Thymus (tissue), 11 donors: ENCODE data around the gene KCTD8. TPM values are rescaled to one million over a fixed set of nuclear protein-coding genes. Genes with fewer than 3 reads are reported as not detected.
"Not testable (repeated sequence)": the region's sequence is repeated elsewhere in the genome, so short reads cannot be mapped to it uniquely, and the experiment has no call there.

Source experiments
- DNase-seq, 9 donors: peaks; one replicate each; pipeline ENCODE4 v3.0.0-alpha.2; 2013; ENCODE audit warnings: low spot score in 9 of 9, low read depth in 6 of 9, missing footprints in 1 of 9
- H3K27ac ChIP-seq, 2 donors: one replicate each; pipeline ENCODE4 v1.5.1; 2013; ENCODE audit warnings: control low read depth in 1 of 2, low read depth in 1 of 2, low read length in 1 of 2, mild to moderate bottlenecking in 1 of 2, moderate library complexity in 1 of 2
- H3K27me3 ChIP-seq, 2 donors: one replicate each; pipeline ENCODE4 v1.5.1; 2013; ENCODE audit warnings: low read length in 1 of 2; ENCODE audit not compliant: control insufficient read depth in 2 of 2, insufficient read depth in 1 of 2
- H3K36me3 ChIP-seq, 2 donors: one replicate each; pipeline ENCODE4 v1.5.1; 2013; ENCODE audit warnings: low read length in 1 of 2, mild to moderate bottlenecking in 1 of 2, moderate library complexity in 1 of 2; ENCODE audit not compliant: control insufficient read depth in 2 of 2, insufficient read depth in 2 of 2
- H3K4me1 ChIP-seq, 2 donors: one replicate each; pipeline ENCODE4 v1.5.1; 2013; ENCODE audit warnings: low read length in 2 of 2; ENCODE audit not compliant: control insufficient read depth in 2 of 2, insufficient read depth in 2 of 2
- H3K4me3 ChIP-seq, 2 donors: one replicate each; pipeline ENCODE4 v1.5.1; 2013; ENCODE audit warnings: low read length in 2 of 2, control low read depth in 1 of 2, mild to moderate bottlenecking in 1 of 2
- H3K9me3 ChIP-seq, 2 donors: one replicate each; pipeline ENCODE4 v1.5.1; 2013; ENCODE audit warnings: low read length in 1 of 2, mild to moderate bottlenecking in 1 of 2; ENCODE audit not compliant: control insufficient read depth in 2 of 2, insufficient read depth in 1 of 2
- WGBS: extraction: QIAGEN DNeasy Blood & Tissue Kit; methylation state at CpG from one replicate; pipeline ENCODE4 v1.1.7; 2013; 5-methylcytosine and 5-hydroxymethylcytosine counted together
- polyA plus RNA-seq: library from polyadenylated mRNA; stranded (reverse); fragments of 200-250 nt; gene quantifications from one replicate; pipeline ENCODE4 v1.2.3, GENCODE V29; 2013
- total RNA-seq: library from RNA; stranded (reverse); fragments of 120-200 nt; gene quantifications from one replicate; pipeline ENCODE4 v1.2.4, GENCODE V29; 2013
- donor health status: healthy.

KCTD8 gene
- total and polyA plus RNA-seq, 2 donors, result 0.05 TPM; not detected in 1

- no peak for DNase-seq
- Histone ChIP-seq H3K27ac (no peak overlapping the region), H3K9me3 (no peaks in the 10 kb centered on the region), H3K4me1 (no peaks in the 10 kb centered on the region), H3K36me3 (no peaks in the 10 kb centered on the region), H3K27me3 (no peaks in the 10 kb centered on the region), H3K4me3 (no peak overlapping the region)
- WGBS, result 93% methylated on average over 1 of the region's 1 CpG
Measured at GRCh38 chr4:44186850-44187246, 261.8 kb downstream of the KCTD8 start.

GRCh38 chr4:44186096-44186849 is 262.3 kb downstream of the KCTD8 start:
- H3K4me1 ChIP-seq, result no peaks in the 10 kb centered on the region
- H3K27ac ChIP-seq, result no peak overlapping the region
- H3K36me3 ChIP-seq, result no peaks in the 10 kb centered on the region
- no peaks in the 10 kb centered on the region for H3K27me3 ChIP-seq
- 93% methylated on average over 23 of the region's 23 CpGs for WGBS
- H3K9me3 ChIP-seq, result no peaks in the 10 kb centered on the region
- H3K4me3 ChIP-seq, result no peak overlapping the region
- DNase-seq, result no peak

- H3K4me3 ChIP-seq, H3K27me3 ChIP-seq, H3K27ac ChIP-seq, H3K9me3 ChIP-seq, H3K4me1 ChIP-seq, DNase-seq, H3K36me3 ChIP-seq: not testable (repeated sequence)
- 97% methylated on average over 54 of the region's 54 CpGs for whole genome bisulfite sequencing
Measured at GRCh38 chr4:44181491-44182349, 266.9 kb downstream of the KCTD8 start.

- not testable (repeated sequence) for H3K9me3 ChIP-seq, H3K4me3 ChIP-seq, H3K27ac ChIP-seq, H3K27me3 ChIP-seq, H3K4me1 ChIP-seq, DNase-seq, H3K36me3 ChIP-seq
- WGBS, result 97% methylated on average over 27 of the region's 27 CpGs
Measured at GRCh38 chr4:44167766-44168165, 280.8 kb downstream of the KCTD8 start.

GRCh38 chr4:44165938-44166337 is 282.7 kb downstream of the KCTD8 start:
- no peak overlapping the region for H3K27ac ChIP-seq
- H3K4me3 ChIP-seq, result no peak overlapping the region
- no peaks in the 10 kb centered on the region for H3K4me1 ChIP-seq
- DNase-seq, result no peak
- H3K36me3 ChIP-seq, result no peaks in the 10 kb centered on the region
- H3K9me3 ChIP-seq, result no peaks in the 10 kb centered on the region
- H3K27me3 ChIP-seq, result no peaks in the 10 kb centered on the region
- WGBS, result 92% methylated on average over 1 of the region's 1 CpG

GRCh38 chr4:44162538-44163270 is 285.9 kb downstream of the KCTD8 start:
- Histone ChIP-seq H3K4me3 (no peak overlapping the region), H3K9me3 (no peaks in the 10 kb centered on the region), H3K27ac (no peak overlapping the region), H3K4me1 (no peaks in the 10 kb centered on the region), H3K27me3 (no peaks in the 10 kb centered on the region), H3K36me3 (no peaks in the 10 kb centered on the region)
- DNase-seq, result no peak
- 88% methylated on average over 2 of the region's 2 CpGs for WGBS

GRCh38 chr4:44161756-44162155 is 286.9 kb downstream of the KCTD8 start:
- Histone ChIP-seq H3K4me1 (no peaks in the 10 kb centered on the region), H3K27ac (no peak overlapping the region), H3K36me3 (no peaks in the 10 kb centered on the region), H3K9me3 (no peaks in the 10 kb centered on the region), H3K27me3 (no peaks in the 10 kb centered on the region), H3K4me3 (no peak overlapping the region)
- no peak for DNase-seq
- WGBS, result 80% methylated on average over 3 of the region's 3 CpGs

- 69% methylated on average over 4 of the region's 4 CpGs for WGBS
- Histone ChIP-seq H3K4me3 (no peak overlapping the region), H3K36me3 (no peaks in the 10 kb centered on the region), H3K27ac (no peak overlapping the region), H3K4me1 (no peaks in the 10 kb centered on the region), H3K27me3 (no peaks in the 10 kb centered on the region), H3K9me3 (no peaks in the 10 kb centered on the region)
- DNase-seq, result no peak
Measured at GRCh38 chr4:44160776-44161367, 287.7 kb downstream of the KCTD8 start.
